Thyroid gland (tissue), 4 donors: ENCODE results near the gene ARMH1. TPM values are rescaled to one million over a fixed set of nuclear protein-coding genes. Genes with fewer than 3 reads are reported as not detected.

Experiments
- DNase-seq, 2 donors: peaks; one replicate each; pipeline ENCODE4 v3.0.0-alpha.2; 2019
- H3K27ac ChIP-seq, 3 donors: fragments of 200-600 bp; sonication (generic); 1 replicate in 2 of 3; 2 replicates in 1 of 3; pipeline ENCODE4 v1.5.1; 2016 to 2019; ENCODE audit warnings: mild to moderate bottlenecking in 1 of 3, moderate library complexity in 1 of 3
- H3K27me3 ChIP-seq: fragments of 200-600 bp; sonication (generic); one replicate; pipeline ENCODE4 v1.5.1; 2019
- H3K36me3 ChIP-seq, 2 donors: fragments of 200-600 bp; sonication (generic); one replicate each; pipeline ENCODE4 v1.5.1; 2016 to 2019
- H3K4me1 ChIP-seq, 2 donors: fragments of 200-600 bp; sonication (generic); one replicate each; pipeline ENCODE4 v1.5.1; 2017 to 2019
- H3K4me3 ChIP-seq, 3 donors: fragments of 200-600 bp; sonication (generic); replicated peaks in 1 of 3; 1 replicate in 2 of 3; 2 replicates in 1 of 3; pipeline ENCODE4 v1.5.1; 2016; ENCODE audit warnings: mild to moderate bottlenecking in 1 of 3
- H3K9me3 ChIP-seq: fragments of 200-600 bp; sonication (generic); one replicate; pipeline ENCODE4 v1.5.1; 2017
- POLR2A ChIP-seq, 2 donors: fragments of 450-650 bp; IDR thresholded peaks; one replicate each; pipeline ENCODE4 v1.6.1; 2017; ENCODE audit warnings: antibody characterized with exemption in 2 of 2, mild to moderate bottlenecking in 2 of 2, moderate library complexity in 1 of 2
- WGBS, 2 donors: methylation state at CpG; one replicate each; pipeline ENCODE4 v1.1.5; 2017; 5-methylcytosine and 5-hydroxymethylcytosine counted together
- intact Hi-C: fragments of 100-400 bp; cut with DNase I; formaldehyde crosslinking; loops from one replicate; pipeline ENCODE4 v1.15.1; 2023
- total RNA-seq, 4 donors: library from RNA; depleted of rRNA; stranded (reverse); fragments of >200 nt; gene quantifications; one replicate each; pipeline ENCODE4 v1.2.3, GENCODE V29; 2016
- TF ChIP-seq, protein P1 (sequence below), 6 experiments: fragments of 200-600 bp in 3 of 6; fragments of 450-650 bp in 3 of 6; sonication (generic) in 3 of 6; IDR thresholded peaks; one replicate each; pipeline ENCODE4 v1.5.1; 2016 to 2019; ENCODE audit warnings: antibody characterized with exemption in 6 of 6, mild to moderate bottlenecking in 2 of 6, inconsistent platforms in 1 of 6, moderate library complexity in 1 of 6

ARMH1 gene
- total RNA-seq = 1 to 10 TPM in 2 of 4 donors, not detected in 2; 1.3 to 1.9 TPM

DNA sequence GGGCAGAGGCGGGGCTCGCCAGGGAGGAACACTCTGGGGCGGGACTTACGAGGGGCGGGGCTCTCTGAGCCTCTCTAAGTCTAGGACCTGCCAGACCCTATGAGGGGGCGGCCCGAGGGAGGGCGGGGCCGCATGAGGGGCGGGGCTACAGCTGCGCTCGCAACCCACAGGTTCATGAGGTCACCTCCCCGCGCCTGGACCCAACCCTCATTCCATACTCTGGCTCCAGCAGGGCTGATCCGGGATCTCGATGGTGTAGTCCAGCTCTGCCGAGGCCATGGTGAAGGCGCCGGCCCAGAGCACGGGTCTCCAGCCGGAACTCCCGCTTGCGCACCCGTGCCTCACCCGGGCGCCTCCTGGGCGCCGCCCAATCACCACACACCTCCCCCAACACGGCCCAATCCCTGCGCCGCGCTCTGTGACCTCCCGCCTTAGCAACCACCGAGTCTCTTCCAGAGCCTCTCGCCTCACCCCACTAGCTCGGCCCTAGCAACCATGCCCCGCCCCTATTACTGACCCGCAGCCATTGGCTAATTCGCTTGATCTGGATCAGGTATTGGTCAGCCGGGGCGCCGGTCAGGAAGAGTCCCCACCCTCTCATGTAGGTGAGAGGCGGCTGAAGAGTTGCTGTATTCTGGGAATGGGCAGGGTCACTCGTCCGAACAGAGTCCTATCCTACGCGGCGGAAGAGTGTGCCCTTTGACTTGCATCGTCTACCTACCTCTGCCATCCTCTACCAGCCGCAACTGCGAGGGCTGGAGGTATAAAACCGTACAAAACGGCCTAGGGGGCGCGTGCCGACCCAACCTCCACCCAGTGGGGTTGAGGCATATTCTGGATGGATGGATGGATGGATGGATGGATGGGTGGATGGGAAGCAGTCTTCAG, at the start of gene ARMH1, which contains the start of gene TMEM53:
Gene ARMH1, plus strand, starts transcription at position 602 of the 888 bp plus-strand sequence. CDS start 14,984 bp downstream, outside the sequence.
Gene TMEM53, minus strand, starts transcription at position 369 of the 888 bp plus-strand sequence. Its CDS starts 90 bp downstream, at position 279.
- H3K27me3 ChIP-seq = no peaks in the 10 kb centered on the region
- 1% methylated on average over 19 to 36 of the region's 56 CpGs for WGBS, 2 donors
- intact Hi-C loops = no loop called here
- H3K27ac ChIP-seq = peak within 1 kb of the TSS; percentile 83 to 96 (median 86)
- H3K36me3 ChIP-seq = no peaks in the 10 kb centered on the region
- H3K9me3 ChIP-seq = no peaks in the 10 kb centered on the region
- peak within 1 kb of the TSS; percentile 20 to 44 (median 29) for H3K4me3 ChIP-seq
- peaks cover 15 to 33% of the 10 kb centered on the region in 2 donors for H3K4me1 ChIP-seq
- TF ChIP-seq, protein P1, sequence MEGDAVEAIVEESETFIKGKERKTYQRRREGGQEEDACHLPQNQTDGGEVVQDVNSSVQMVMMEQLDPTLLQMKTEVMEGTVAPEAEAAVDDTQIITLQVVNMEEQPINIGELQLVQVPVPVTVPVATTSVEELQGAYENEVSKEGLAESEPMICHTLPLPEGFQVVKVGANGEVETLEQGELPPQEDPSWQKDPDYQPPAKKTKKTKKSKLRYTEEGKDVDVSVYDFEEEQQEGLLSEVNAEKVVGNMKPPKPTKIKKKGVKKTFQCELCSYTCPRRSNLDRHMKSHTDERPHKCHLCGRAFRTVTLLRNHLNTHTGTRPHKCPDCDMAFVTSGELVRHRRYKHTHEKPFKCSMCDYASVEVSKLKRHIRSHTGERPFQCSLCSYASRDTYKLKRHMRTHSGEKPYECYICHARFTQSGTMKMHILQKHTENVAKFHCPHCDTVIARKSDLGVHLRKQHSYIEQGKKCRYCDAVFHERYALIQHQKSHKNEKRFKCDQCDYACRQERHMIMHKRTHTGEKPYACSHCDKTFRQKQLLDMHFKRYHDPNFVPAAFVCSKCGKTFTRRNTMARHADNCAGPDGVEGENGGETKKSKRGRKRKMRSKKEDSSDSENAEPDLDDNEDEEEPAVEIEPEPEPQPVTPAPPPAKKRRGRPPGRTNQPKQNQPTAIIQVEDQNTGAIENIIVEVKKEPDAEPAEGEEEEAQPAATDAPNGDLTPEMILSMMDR (IDR thresholded peaks at IDR 0.05) = no peak
- peak; percentile 45 to 84 for TF ChIP-seq POLR2A (IDR thresholded peaks at IDR 0.05)
- DNase-seq = peak; percentile 99 to 100

DNA sequence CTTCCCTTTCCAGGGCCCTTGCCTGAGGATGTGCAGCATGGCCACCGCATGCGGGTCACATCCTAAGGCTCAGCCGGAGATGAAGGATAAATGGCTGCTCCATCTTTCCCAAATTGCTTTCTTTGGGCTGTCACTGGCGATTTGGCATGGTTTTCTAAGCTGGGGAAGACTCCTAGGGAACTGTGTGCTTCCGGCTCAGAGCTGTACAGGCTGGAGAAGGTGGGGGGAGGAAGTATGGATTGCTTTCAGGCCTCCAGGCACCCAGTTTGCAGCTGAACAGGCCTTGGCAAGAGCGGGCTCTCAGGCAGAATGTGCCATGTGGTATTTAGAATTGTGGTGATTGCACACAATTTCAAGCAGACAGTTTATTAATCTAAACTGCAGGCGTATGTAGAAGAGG, 49.2 kb upstream of the ARMH1 start:
- no peak for DNase-seq
- intact Hi-C loops = no loop called here
- Histone ChIP-seq H3K9me3 (no peaks in the 10 kb centered on the region), H3K27ac (no peak overlapping the region), H3K27me3 (no peaks in the 10 kb centered on the region), H3K4me1 (no peaks in the 10 kb centered on the region), H3K36me3 (no peaks in the 10 kb centered on the region), H3K4me3 (no peak overlapping the region)
- 94 to 98% methylated on average over 7 of the region's 7 CpGs for WGBS, 2 donors
- no peak for TF ChIP-seq POLR2A (IDR thresholded peaks at IDR 0.05)
- TF ChIP-seq, protein P1 (IDR thresholded peaks at IDR 0.05) = no peak

DNA sequence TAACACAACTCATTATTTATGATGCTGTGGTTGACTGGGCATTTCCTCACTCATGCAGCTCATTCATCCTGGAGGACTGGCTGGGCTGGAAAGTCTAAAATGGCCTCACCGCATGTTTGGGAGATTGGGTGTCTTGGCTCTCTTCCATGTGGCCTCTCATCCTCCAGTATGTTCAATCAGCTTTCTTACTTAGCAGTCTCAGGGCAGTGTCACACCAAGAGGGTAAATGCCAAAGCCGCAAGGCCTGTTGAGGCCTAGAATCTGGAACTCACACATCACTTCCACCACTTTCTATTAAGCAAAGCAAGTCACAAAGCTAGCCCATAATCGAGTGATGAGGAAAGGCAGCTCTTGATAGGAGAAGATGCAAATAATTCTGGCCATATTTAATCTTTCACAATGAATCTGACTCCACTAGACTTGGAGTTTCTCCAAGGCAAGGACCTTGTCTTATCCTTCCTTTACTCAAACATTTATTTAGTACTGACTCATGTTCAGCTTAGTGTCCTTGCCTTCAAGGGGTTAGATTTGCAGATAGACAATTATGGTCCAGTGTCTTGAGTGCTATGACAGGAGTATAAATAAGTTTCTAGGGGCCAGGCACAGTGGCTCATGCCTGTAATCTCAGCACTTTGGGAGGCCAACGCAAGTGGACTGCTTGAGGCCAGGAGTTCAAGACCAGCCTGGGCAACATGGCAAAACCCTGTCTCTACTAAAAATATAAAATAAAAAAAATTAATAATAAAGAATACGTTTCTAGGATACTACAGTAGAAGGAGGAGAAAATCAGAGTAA, 45.4 kb upstream of the ARMH1 start:
- TF ChIP-seq POLR2A (IDR thresholded peaks at IDR 0.05) = no peak
- TF ChIP-seq, protein P1 (IDR thresholded peaks at IDR 0.05) = no peak
- intact Hi-C loops = no loop called here
- 83 to 88% methylated on average over 5 of the region's 5 CpGs for WGBS, 2 donors
- DNase-seq = no peak
- Histone ChIP-seq H3K9me3 (no peaks in the 10 kb centered on the region), H3K27me3 (no peaks in the 10 kb centered on the region), H3K4me3 (no peak overlapping the region), H3K36me3 (peaks cover 0 to 3% of the 10 kb centered on the region in 2 donors), H3K4me1 (peaks cover 10 to 16% of the 10 kb centered on the region in 2 donors), H3K27ac (no peak overlapping the region)

DNA sequence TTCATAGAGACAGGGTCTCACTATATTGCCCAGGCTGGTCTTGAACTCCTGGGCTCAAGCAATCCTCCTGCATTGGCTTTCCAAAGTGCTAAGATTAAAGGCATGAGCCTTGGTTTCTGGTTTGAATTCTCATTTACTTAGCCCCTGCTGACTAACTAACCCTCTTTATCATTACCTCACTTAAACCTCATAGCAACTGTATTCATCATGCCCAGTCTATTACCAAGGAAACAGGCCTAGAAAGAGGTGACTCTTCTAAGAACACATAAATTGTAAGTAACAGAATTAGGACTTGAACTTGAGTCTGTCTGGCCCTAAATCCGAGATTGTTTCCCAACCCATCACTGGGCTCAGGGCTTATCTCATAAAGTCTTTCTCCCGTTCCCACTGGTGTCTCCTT, 44.4 kb upstream of the ARMH1 start:
- no peak for DNase-seq
- Histone ChIP-seq H3K4me1 (peaks cover 10 to 16% of the 10 kb centered on the region in 2 donors), H3K4me3 (no peak overlapping the region), H3K27me3 (no peaks in the 10 kb centered on the region), H3K36me3 (peaks cover 1 to 3% of the 10 kb centered on the region in 2 donors), H3K9me3 (no peaks in the 10 kb centered on the region), H3K27ac (no peak overlapping the region)
- intact Hi-C loops = no loop called here
- WGBS, 2 donors = 93 to 98% methylated on average over 2 of the region's 2 CpGs
- TF ChIP-seq POLR2A (IDR thresholded peaks at IDR 0.05) = no peak
- TF ChIP-seq, protein P1 (IDR thresholded peaks at IDR 0.05) = no peak
